HEK293T (cell line): ENCODE results near the gene SERBP1.
A peak's percentile ranks its signal among the peaks of the same experiment; 100 is the strongest.
"Not testable (repeated sequence)": the region's sequence is repeated elsewhere in the genome, so short reads cannot be mapped to it uniquely, and the experiment has no call there.

Experiments
- CTCF ChIA-PET: fragments of 350-600 bp; formaldehyde crosslinking; extraction: SDS; loops from one replicate; lab custom pipeline; 2021; ENCODE audit warnings: antibody characterized with exemption, inconsistent platforms; lab: Yijun Ruan, JAX
- POLR2A ChIA-PET: fragments of 350-600 bp; formaldehyde crosslinking; extraction: SDS; loops from one replicate; lab custom pipeline; 2020; ENCODE audit warnings: antibody characterized with exemption, inconsistent platforms; lab: Yijun Ruan, JAX
- DNase-seq: peaks from one replicate; pipeline ENCODE4 v3.0.0; 2012; ENCODE audit warnings: mixed read lengths; ENCODE audit errors: extremely low spot score
- ARNT ChIP-seq: fragments of 450-650 bp; IDR thresholded peaks from 2 replicates; pipeline ENCODE4 v1.6.1; 2017; ENCODE audit warnings: mild to moderate bottlenecking
- BHLHE40 ChIP-seq: fragments of 450-650 bp; IDR thresholded peaks from 2 replicates; pipeline ENCODE4 v1.6.1; 2016; ENCODE audit warnings: mild to moderate bottlenecking, moderate library complexity, borderline replicate concordance
- CTBP1 ChIP-seq: fragments of 450-650 bp; IDR thresholded peaks from 2 replicates; pipeline ENCODE4 v1.6.1; 2016; ENCODE audit warnings: borderline replicate concordance
- ELF4 ChIP-seq: fragments of 450-650 bp; IDR thresholded peaks from 2 replicates; pipeline ENCODE4 v1.6.1; 2017; ENCODE audit warnings: antibody characterized with exemption
- FOXA1 ChIP-seq: fragments of 450-650 bp; IDR thresholded peaks from 2 replicates; pipeline ENCODE4 v1.6.1; 2016; ENCODE audit warnings: mild to moderate bottlenecking
- FOXK2 ChIP-seq: fragments of 450-650 bp; IDR thresholded peaks from 2 replicates; pipeline ENCODE4 v1.6.1; 2016; ENCODE audit warnings: mild to moderate bottlenecking
- FOXM1 ChIP-seq: fragments of 450-650 bp; IDR thresholded peaks from 2 replicates; pipeline ENCODE4 v1.6.1; 2017; ENCODE audit warnings: mild to moderate bottlenecking, borderline replicate concordance
- HDGF ChIP-seq: fragments of 450-650 bp; IDR thresholded peaks from 2 replicates; pipeline ENCODE4 v1.6.1; 2017; ENCODE audit warnings: antibody characterized with exemption, borderline replicate concordance
- L3MBTL2 ChIP-seq: fragments of 450-650 bp; conservative IDR thresholded peaks from 2 replicates; pipeline ENCODE4 v1.6.1; 2016; ENCODE audit warnings: mild to moderate bottlenecking
- LEF1 ChIP-seq: fragments of 450-650 bp; IDR thresholded peaks from 2 replicates; pipeline ENCODE4 v1.6.1; 2017; ENCODE audit warnings: mild to moderate bottlenecking, borderline replicate concordance
- NFRKB ChIP-seq: fragments of 450-650 bp; IDR thresholded peaks from 2 replicates; pipeline ENCODE4 v1.6.1; 2016; ENCODE audit warnings: mild to moderate bottlenecking, moderate library complexity
- PKNOX1 ChIP-seq: fragments of 450-650 bp; IDR thresholded peaks from 2 replicates; pipeline ENCODE4 v1.6.1; 2016
- SP1 ChIP-seq: fragments of 450-650 bp; IDR thresholded peaks from 2 replicates; pipeline ENCODE4 v1.6.1; 2017
- SUZ12 ChIP-seq: fragments of 450-650 bp; IDR thresholded peaks from 2 replicates; pipeline ENCODE4 v1.6.1; 2016; ENCODE audit warnings: mild to moderate bottlenecking
- TARDBP ChIP-seq: fragments of 450-650 bp; IDR thresholded peaks from 2 replicates; pipeline ENCODE4 v1.6.1; 2016
- ZNF384 ChIP-seq: fragments of 450-650 bp; IDR thresholded peaks from 2 replicates; pipeline ENCODE4 v1.6.1; 2016

SERBP1 gene

GRCh38 chr1:67458663-67459062, 28.5 kb upstream of the SERBP1 start:
- no peak for DNase-seq
- ChIA-PET CTCF (no interaction called here), POLR2A (interaction anchor here (2.3 kb wide), 1 partner anchor 28 kb away, joined by 9 read pairs; the partner anchor contains the start of gene SERBP1)
- no peak for TF ChIP-seq HDGF
- TF ChIP-seq ARNT: no peak
- no peak for TF ChIP-seq SUZ12
- no peak for TF ChIP-seq FOXK2
- TF ChIP-seq SP1: no peak
- TF ChIP-seq PKNOX1: no peak
- TF ChIP-seq BHLHE40: no peak
- no peak for TF ChIP-seq LEF1
- no peak for TF ChIP-seq ELF4
- no peak for TF ChIP-seq FOXA1
- no peak for TF ChIP-seq NFRKB
- no peak for TF ChIP-seq L3MBTL2

- DNase-seq: no peak
- ChIA-PET POLR2A (no interaction called here), CTCF (no interaction called here)
- TF ChIP-seq FOXM1 (no peak), LEF1 (no peak), CTBP1 (no peak), L3MBTL2 (no peak), ELF4 (no peak), FOXK2 (no peak), FOXA1 (no peak), TARDBP (no peak)
These were observed 27.0 kb upstream of the SERBP1 start for GRCh38 chr1:67457247-67457646.

- TF ChIP-seq ZNF384: no peak
- no peak for TF ChIP-seq PKNOX1
- no peak for TF ChIP-seq LEF1
- TF ChIP-seq FOXK2: no peak
- TF ChIP-seq BHLHE40: no peak
- TF ChIP-seq CTBP1: no peak
- no peak for TF ChIP-seq SUZ12
- no peak for DNase-seq
- ChIA-PET POLR2A (no interaction called here), CTCF (no interaction called here)
These were observed 21.6 kb upstream of the SERBP1 start for GRCh38 chr1:67451815-67452214.

GRCh38 chr1:67451356-67451755, 21.2 kb upstream of the SERBP1 start:
- POLR2A ChIA-PET: no interaction called here
- TF ChIP-seq CTBP1 (no peak), HDGF (no peak), BHLHE40 (no peak), LEF1 (no peak), TARDBP (no peak), ARNT (no peak), SP1 (no peak), ZNF384 (no peak), FOXK2 (no peak), PKNOX1 (no peak), FOXA1 (no peak), L3MBTL2 (no peak), NFRKB (no peak), FOXM1 (no peak), ELF4 (no peak), SUZ12 (no peak)
- no peak for DNase-seq
- CTCF ChIA-PET: no interaction called here

- TF ChIP-seq SP1: no peak
- no peak for TF ChIP-seq FOXA1
- no peak for TF ChIP-seq FOXK2
- no peak for TF ChIP-seq ARNT
- no peak for TF ChIP-seq BHLHE40
- TF ChIP-seq ELF4: no peak
- TF ChIP-seq HDGF: no peak
- no peak for TF ChIP-seq NFRKB
- TF ChIP-seq FOXM1: no peak
- no peak for TF ChIP-seq ZNF384
- TF ChIP-seq TARDBP: no peak
- no peak for TF ChIP-seq PKNOX1
- POLR2A ChIA-PET: no interaction called here
- DNase-seq: no peak
- CTCF ChIA-PET: no interaction called here
These were observed 16.7 kb upstream of the SERBP1 start for GRCh38 chr1:67446893-67447292.

GRCh38 chr1:67446014-67446413, 15.8 kb upstream of the SERBP1 start:
- CTCF ChIA-PET: interaction anchor here (0.7 kb wide), 1 partner anchor 35 kb away, joined by 5 read pairs; no protein-coding TSS in a partner anchor
- TF ChIP-seq ZNF384: peak; percentile 47; the same call in 1 of the 2 replicates
- POLR2A ChIA-PET, DNase-seq: not testable (repeated sequence)
